Muscle layer of duodenum (tissue), 2 donors: ENCODE results near the gene DIP2C.

Experiments
- H3K27ac ChIP-seq: one replicate; pipeline ENCODE4 v1.7.0; 2013; ENCODE audit warnings: mild to moderate bottlenecking, low read length
- H3K27me3 ChIP-seq: one replicate; pipeline ENCODE4 v1.7.0; 2013; ENCODE audit warnings: low read depth, mild to moderate bottlenecking, control low read depth, low read length
- H3K36me3 ChIP-seq, 2 donors: one replicate each; pipeline ENCODE4 v1.7.0; 2013; ENCODE audit warnings: low read length in 2 of 2, control low read depth in 1 of 2, mild to moderate bottlenecking in 1 of 2; ENCODE audit not compliant: insufficient read depth in 2 of 2, control insufficient read depth in 1 of 2
- H3K4me1 ChIP-seq, 2 donors: one replicate each; pipeline ENCODE4 v1.7.0; 2013; ENCODE audit warnings: low read length in 2 of 2, mild to moderate bottlenecking in 2 of 2, control low read depth in 1 of 2, moderate library complexity in 1 of 2; ENCODE audit not compliant: insufficient read depth in 2 of 2, control insufficient read depth in 1 of 2
- H3K4me3 ChIP-seq, 2 donors: one replicate each; pipeline ENCODE4 v1.7.0; 2013; ENCODE audit warnings: low read length in 2 of 2, low read depth in 1 of 2, mild to moderate bottlenecking in 1 of 2
- H3K9me3 ChIP-seq, 2 donors: one replicate each; pipeline ENCODE4 v1.7.0; 2013; ENCODE audit warnings: low read length in 2 of 2, control low read depth in 1 of 2, mild to moderate bottlenecking in 1 of 2; ENCODE audit not compliant: control insufficient read depth in 1 of 2
- donor health status: healthy.

DIP2C gene

DNA sequence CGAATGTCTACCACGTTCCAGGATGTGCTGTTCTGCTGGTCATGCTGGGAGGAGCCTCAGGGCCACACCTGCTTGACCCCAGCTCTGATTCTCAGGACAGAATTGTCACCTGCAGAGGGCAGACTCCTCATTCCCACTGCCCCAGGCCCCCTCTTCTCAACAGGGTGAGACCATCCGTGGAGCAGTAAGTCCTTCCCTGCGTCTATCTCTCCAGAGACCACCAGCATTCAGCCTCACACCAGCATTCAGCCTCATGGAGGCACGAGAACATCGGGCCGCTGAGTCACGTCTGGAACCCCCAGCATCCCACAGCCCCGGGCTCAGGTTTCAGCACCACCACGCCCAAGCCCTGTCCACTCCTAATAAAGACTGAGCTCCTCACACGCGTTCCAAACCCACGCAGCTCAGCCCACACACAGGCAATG lies 273.4 kb downstream of the DIP2C start:
- peaks cover 23 to 35% of the 10 kb centered on the region in 2 donors for H3K36me3 ChIP-seq

DNA sequence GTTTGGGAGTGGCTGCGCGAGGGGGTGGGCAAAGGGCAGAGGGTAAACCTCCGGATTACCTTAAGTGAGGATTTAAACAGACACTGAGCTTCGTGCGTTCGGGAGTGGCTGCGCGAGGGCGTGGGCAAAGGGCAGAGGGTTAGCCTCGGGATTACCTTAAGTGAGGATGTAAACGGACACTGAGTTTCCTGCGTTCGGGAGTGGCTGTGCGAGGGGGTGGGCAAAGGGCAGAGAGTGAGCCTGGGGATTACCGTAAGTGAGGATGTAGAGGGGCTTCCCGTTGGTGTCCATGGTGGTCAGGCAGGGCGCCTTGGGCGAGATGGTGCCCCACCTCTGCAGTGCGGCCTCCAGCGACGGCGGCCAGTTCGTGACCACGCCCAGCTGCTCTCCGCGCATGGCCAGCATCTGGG lies 275.8 kb downstream of the DIP2C start:
- Histone ChIP-seq H3K36me3 (peaks cover 15 to 16% of the 10 kb centered on the region in 2 donors), H3K27me3 (no peaks in the 10 kb centered on the region), H3K9me3 (no peaks in the 10 kb centered on the region), H3K4me1 (no peaks in the 10 kb centered on the region), H3K4me3 (no peak overlapping the region), H3K27ac (no peak overlapping the region)

More for the DNA sequence above, 273.4 kb downstream of the DIP2C start:
- no peak overlapping the region for H3K27ac ChIP-seq
- H3K9me3 ChIP-seq = no peaks in the 10 kb centered on the region
- no peak overlapping the region for H3K4me3 ChIP-seq
- H3K4me1 ChIP-seq = no peaks in the 10 kb centered on the region
- H3K27me3 ChIP-seq = no peaks in the 10 kb centered on the region

DNA sequence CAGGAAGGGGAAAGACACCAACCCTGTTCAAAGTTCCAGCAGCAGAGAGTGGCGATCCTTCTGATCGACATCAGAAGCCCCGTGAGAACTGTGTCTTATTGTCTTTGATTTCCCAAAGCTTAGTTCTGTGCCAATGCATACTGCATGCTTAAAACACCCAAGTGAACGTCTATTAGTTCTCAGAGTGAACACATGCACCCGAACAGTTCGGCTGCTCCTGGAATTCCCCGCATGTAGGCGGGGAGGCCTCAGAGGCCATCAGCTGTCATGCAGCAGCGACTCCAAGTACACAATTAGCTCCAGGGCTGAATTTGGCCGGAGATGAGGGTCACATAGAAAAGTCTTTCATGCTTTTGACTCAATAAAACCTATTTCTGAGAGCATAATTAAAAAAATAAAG lies 277.4 kb downstream of the DIP2C start:
- H3K36me3 ChIP-seq = peaks cover 22 to 23% of the 10 kb centered on the region in 2 donors
- H3K4me3 ChIP-seq = no peak overlapping the region
- no peak overlapping the region for H3K27ac ChIP-seq
- no peaks in the 10 kb centered on the region for H3K4me1 ChIP-seq
- H3K9me3 ChIP-seq = no peaks in the 10 kb centered on the region
- H3K27me3 ChIP-seq = no peaks in the 10 kb centered on the region

DNA sequence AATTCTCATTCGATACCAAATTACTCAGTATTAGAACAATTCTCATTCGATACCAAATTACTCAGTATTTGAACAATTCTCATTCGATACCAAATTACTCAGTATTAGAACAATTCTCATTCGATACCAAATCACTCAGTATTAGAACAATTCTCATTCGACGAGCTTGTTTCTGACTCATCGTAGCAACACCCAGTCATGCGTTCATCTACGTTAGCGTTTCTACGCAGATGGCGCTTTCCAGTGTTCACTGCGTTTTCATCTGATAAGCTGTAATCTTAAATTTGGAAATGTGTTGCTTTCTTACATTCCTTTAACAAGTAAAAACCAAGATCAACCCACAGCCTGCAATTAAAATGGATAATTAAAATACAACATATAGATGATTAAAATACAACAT lies 277.9 kb downstream of the DIP2C start:
- H3K36me3 ChIP-seq = peaks cover 21 to 27% of the 10 kb centered on the region in 2 donors
- H3K9me3 ChIP-seq = no peaks in the 10 kb centered on the region
- no peaks in the 10 kb centered on the region for H3K4me1 ChIP-seq
- no peak overlapping the region for H3K4me3 ChIP-seq
- H3K27ac ChIP-seq = no peak overlapping the region
- H3K27me3 ChIP-seq = no peaks in the 10 kb centered on the region

DNA sequence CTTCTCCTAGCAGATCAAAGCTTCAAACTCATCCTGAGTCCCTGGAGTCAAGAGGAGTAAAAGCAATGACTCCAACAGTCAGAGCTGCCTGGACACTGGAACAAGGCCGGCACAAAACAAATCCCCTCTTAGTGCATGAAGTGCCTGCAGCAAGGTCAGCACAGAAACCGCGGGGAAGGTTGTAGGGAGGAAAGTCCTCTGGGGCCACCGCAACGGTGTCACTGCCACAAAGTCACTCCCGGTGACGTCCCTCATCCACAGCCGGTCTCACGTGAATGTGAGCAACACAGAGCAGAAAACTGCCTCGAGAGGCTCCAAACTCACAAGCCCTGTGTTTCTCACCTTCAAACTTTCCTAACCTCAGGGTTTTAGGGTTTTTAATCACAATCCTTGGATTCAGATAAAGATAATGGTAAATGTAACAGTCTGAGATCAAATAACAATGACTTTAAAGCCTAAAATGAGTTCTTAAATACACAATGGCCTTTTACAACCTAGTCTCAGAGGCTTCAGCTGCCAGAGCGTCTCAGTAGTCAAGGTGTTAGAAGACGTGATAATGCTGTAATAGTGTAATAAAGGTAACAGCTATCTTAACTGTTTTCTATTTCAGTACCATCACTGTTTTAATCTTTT lies 279.9 kb downstream of the DIP2C start:
- H3K27me3 ChIP-seq = no peaks in the 10 kb centered on the region
- H3K36me3 ChIP-seq = peaks cover 17 to 39% of the 10 kb centered on the region in 2 donors

DNA sequence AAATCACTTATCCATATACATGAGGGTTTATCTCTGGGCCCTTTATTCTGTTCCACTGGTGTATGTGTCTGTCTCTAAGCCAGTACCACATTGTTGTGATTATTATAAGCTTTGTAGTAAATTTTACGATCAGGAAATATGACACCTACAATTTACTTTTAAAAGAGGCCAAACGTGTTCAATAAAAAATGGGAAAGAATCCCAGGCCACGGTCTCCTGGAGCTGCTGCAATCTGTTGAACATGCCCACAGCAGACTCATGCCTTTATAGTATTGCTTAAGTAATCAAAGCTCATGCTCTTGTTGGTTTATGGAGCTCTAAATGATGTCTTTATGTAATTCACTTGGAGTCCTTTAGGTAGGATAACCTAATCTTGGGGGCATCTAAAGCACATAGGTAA lies 281.2 kb downstream of the DIP2C start:
- Histone ChIP-seq H3K4me1 (no peaks in the 10 kb centered on the region), H3K36me3 (peaks cover 17 to 36% of the 10 kb centered on the region in 2 donors), H3K9me3 (no peaks in the 10 kb centered on the region), H3K27me3 (no peaks in the 10 kb centered on the region), H3K4me3 (no peak overlapping the region), H3K27ac (no peak overlapping the region)

More for the DNA sequence above, 279.9 kb downstream of the DIP2C start:
- Histone ChIP-seq H3K4me3 (no peak overlapping the region), H3K9me3 (no peaks in the 10 kb centered on the region), H3K4me1 (no peaks in the 10 kb centered on the region), H3K27ac (no peak overlapping the region)

DNA sequence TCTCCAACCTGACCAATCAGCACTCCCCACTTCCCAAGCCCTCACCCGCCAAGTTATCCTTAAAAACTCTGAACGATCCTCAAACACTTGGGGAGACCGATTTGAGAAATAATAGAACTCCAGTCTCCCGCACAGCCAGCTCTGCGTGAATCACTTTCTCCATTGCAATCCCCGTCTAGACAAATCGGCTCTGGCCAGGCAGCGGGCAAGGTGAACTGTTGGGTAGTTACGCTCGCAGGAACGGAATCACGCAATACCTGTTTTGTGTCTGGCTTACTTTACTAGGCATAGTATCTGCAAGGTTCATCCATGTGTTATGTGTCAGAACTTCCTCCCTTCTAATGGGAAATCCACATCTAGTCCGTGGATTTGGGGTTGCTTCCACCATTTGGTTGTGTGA lies 282.5 kb downstream of the DIP2C start:
- H3K36me3 ChIP-seq = peaks cover 17 to 36% of the 10 kb centered on the region in 2 donors
- no peaks in the 10 kb centered on the region for H3K9me3 ChIP-seq
- no peaks in the 10 kb centered on the region for H3K27me3 ChIP-seq
- H3K27ac ChIP-seq = no peak overlapping the region
- H3K4me3 ChIP-seq = no peak overlapping the region
- H3K4me1 ChIP-seq = no peaks in the 10 kb centered on the region

DNA sequence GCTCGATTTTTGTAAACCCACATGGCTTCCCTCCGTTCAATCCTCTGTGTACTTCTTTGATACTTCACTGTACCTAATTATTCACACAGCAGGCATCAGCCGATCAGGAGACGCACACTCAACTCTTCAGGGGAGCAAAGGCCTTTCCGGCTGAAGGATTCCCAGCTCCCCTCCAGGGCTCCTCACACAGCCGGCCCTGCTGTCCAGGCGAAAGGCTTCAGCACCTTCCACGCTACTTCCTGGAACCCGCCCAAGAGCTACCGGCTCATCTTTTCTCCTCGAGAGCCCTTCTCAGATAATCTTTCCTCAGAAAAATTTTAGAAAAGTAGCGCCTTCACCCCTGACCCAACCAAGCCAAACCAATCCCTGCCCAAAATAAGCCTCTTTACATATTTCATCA lies 283.8 kb downstream of the DIP2C start:
- Histone ChIP-seq H3K4me3 (no peak overlapping the region), H3K27me3 (no peaks in the 10 kb centered on the region), H3K36me3 (peaks cover 17 to 36% of the 10 kb centered on the region in 2 donors), H3K27ac (no peak overlapping the region), H3K9me3 (no peaks in the 10 kb centered on the region), H3K4me1 (no peaks in the 10 kb centered on the region)

DNA sequence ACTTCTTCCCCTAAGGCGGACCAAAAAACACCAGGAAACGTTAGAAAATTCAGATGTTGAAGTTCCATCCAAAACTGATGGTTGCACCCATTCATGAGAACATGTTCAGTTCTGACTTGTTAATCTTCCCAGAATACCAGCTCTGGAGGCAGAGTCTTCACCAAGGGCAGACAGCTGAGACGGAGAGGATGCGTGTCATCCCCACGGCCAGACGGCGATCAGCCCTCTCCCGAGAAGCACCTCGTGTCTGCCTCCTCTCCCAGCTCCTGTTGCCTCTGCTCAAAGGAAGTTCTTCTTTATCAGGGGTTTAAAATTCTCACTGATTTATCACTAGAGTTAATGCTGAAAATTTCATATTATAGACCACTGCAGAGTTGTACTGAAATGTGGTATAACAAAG lies 284.5 kb downstream of the DIP2C start:
- no peaks in the 10 kb centered on the region for H3K9me3 ChIP-seq
- no peak overlapping the region for H3K27ac ChIP-seq
- H3K4me1 ChIP-seq = no peaks in the 10 kb centered on the region
- no peaks in the 10 kb centered on the region for H3K27me3 ChIP-seq
- H3K4me3 ChIP-seq = no peak overlapping the region
- H3K36me3 ChIP-seq = peaks cover 17 to 36% of the 10 kb centered on the region in 2 donors

DNA sequence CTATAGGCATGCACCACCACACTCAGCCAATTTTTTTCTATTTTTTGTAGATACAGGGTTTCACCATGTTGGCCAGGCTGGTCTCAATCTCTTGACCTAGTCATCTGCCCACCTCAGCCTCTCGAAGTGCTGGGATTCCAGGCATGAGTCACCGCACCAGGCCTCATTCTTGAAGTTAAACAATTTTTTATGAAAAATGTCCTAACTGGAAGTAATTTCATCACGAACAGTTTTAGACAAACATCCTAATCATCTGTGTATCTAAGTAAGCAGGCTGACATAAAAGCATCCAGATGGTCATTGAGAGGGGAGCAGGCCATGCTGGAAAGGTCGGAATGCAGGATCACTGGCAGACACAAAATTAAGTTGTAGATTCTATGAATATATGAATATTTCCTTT lies 285.1 kb downstream of the DIP2C start:
- Histone ChIP-seq H3K4me1 (no peaks in the 10 kb centered on the region), H3K4me3 (no peak overlapping the region), H3K9me3 (no peaks in the 10 kb centered on the region), H3K27me3 (no peaks in the 10 kb centered on the region), H3K36me3 (peaks cover 17 to 41% of the 10 kb centered on the region in 2 donors), H3K27ac (no peak overlapping the region)

DNA sequence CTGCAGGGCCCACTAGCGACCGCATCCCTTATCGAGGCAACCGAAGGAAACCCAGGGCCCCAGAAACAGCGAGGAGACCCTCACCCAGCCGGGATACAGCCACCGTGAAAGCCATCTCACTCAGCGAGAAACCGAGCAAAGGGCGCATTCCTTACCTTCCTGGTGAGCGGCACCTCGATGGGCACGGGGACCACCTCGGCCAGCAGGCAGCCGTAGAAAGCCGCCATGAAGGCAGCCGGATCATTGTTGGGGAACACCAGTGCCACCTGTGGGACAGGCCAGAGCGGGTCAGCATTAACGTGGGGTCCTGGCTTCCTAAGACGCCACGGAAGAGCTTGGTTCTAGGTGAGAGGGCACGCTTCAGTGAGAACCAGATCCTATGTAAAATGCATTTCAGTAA lies 290.5 kb downstream of the DIP2C start:
- Histone ChIP-seq H3K4me1 (peaks cover 0 to 3% of the 10 kb centered on the region in 2 donors), H3K27me3 (no peaks in the 10 kb centered on the region), H3K27ac (no peak overlapping the region), H3K36me3 (peaks cover 3 to 16% of the 10 kb centered on the region in 2 donors), H3K9me3 (no peaks in the 10 kb centered on the region), H3K4me3 (no peak overlapping the region)
